ENCODE results near the gene CDH6. TPM values are rescaled to one million over a fixed set of nuclear protein-coding genes. Genes with fewer than 3 reads are reported as not detected.

Gene CDH6
- total RNA-seq, 1 donor from 2014 or later = 178 TPM

DNA sequence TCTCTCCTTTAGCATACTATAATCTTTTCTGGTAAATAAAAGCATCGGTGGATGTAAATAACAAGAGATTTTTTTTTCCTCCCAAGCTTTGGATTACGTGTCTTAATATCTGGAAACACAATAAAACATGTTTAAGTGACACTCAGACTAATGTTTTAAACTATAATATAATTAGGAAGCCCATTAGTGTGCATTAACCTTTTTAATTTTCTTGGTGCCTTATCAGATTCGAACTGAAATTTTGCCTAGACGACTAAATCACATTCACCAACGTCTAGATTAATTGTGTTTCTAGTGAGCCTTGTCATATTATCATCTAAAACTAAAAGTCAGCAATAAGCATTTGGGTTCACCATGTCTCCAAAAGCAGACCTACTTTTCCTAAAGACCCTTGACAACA is 110.2 kb downstream of the CDH6 start:
- TF ChIP-seq, protein P1, sequence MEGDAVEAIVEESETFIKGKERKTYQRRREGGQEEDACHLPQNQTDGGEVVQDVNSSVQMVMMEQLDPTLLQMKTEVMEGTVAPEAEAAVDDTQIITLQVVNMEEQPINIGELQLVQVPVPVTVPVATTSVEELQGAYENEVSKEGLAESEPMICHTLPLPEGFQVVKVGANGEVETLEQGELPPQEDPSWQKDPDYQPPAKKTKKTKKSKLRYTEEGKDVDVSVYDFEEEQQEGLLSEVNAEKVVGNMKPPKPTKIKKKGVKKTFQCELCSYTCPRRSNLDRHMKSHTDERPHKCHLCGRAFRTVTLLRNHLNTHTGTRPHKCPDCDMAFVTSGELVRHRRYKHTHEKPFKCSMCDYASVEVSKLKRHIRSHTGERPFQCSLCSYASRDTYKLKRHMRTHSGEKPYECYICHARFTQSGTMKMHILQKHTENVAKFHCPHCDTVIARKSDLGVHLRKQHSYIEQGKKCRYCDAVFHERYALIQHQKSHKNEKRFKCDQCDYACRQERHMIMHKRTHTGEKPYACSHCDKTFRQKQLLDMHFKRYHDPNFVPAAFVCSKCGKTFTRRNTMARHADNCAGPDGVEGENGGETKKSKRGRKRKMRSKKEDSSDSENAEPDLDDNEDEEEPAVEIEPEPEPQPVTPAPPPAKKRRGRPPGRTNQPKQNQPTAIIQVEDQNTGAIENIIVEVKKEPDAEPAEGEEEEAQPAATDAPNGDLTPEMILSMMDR (IDR thresholded peaks at IDR 0.05; ENCODE audit: partially characterized antibody, unreplicated experiment) = no peak
- H3K4me3 Mint-ChIP-seq (ENCODE audit: unreplicated experiment) = no peak overlapping the region
- peaks cover 25% of the 10 kb centered on the region for H3K36me3 Mint-ChIP-seq (ENCODE audit: unreplicated experiment)
- peaks cover 2% of the 10 kb centered on the region for H3K9me3 Mint-ChIP-seq (ENCODE audit: unreplicated experiment)
- H3K27ac Mint-ChIP-seq (ENCODE audit: unreplicated experiment) = no peak overlapping the region
- peaks cover 5% of the 10 kb centered on the region for H3K27me3 Mint-ChIP-seq (ENCODE audit: unreplicated experiment)
- H3K4me1 Mint-ChIP-seq (ENCODE audit: low read depth, unreplicated experiment) = no peaks in the 10 kb centered on the region
- no peak for DNase-seq

DNA sequence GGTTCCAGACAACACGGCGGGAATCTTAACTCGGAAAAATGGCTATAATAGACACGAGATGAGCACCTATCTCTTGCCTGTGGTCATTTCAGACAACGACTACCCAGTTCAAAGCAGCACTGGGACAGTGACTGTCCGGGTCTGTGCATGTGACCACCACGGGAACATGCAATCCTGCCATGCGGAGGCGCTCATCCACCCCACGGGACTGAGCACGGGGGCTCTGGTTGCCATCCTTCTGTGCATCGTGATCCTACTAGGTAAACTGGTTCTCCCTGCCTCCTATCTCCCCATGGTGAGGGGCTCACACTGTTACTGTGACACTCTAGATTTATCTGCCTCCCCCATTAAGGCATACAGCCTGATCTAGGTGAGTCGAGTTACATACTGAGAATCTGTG is 124.2 kb downstream of the CDH6 start:
- peaks cover 11% of the 10 kb centered on the region for H3K4me1 Mint-ChIP-seq (ENCODE audit: low read depth, unreplicated experiment)
- no peak overlapping the region for H3K4me3 Mint-ChIP-seq (ENCODE audit: unreplicated experiment)
- peaks cover 3% of the 10 kb centered on the region for H3K9me3 Mint-ChIP-seq (ENCODE audit: unreplicated experiment)
- peak; percentile 50 for DNase-seq
- peak overlapping the region; percentile 62 for H3K27ac Mint-ChIP-seq (ENCODE audit: unreplicated experiment)
- peaks cover 14% of the 10 kb centered on the region for H3K36me3 Mint-ChIP-seq (ENCODE audit: unreplicated experiment)
- H3K27me3 Mint-ChIP-seq (ENCODE audit: unreplicated experiment) = no peaks in the 10 kb centered on the region
- TF ChIP-seq, protein P1 (IDR thresholded peaks at IDR 0.05; ENCODE audit: partially characterized antibody, unreplicated experiment) = no peak

GRCh38 chr5:31319335-31319734 is 125.8 kb downstream of the CDH6 start:
- peaks cover 3% of the 10 kb centered on the region for H3K9me3 Mint-ChIP-seq (ENCODE audit: unreplicated experiment)
- H3K36me3 Mint-ChIP-seq (ENCODE audit: unreplicated experiment) = peaks cover 19% of the 10 kb centered on the region
- TF ChIP-seq, protein P1 (IDR thresholded peaks at IDR 0.05; ENCODE audit: partially characterized antibody, unreplicated experiment) = no peak
- H3K4me3 Mint-ChIP-seq (ENCODE audit: unreplicated experiment) = no peak overlapping the region
- H3K27me3 Mint-ChIP-seq (ENCODE audit: unreplicated experiment) = no peaks in the 10 kb centered on the region
- H3K27ac Mint-ChIP-seq (ENCODE audit: unreplicated experiment) = no peak overlapping the region
- DNase-seq = no peak
- peaks cover 11% of the 10 kb centered on the region for H3K4me1 Mint-ChIP-seq (ENCODE audit: low read depth, unreplicated experiment)

DNA sequence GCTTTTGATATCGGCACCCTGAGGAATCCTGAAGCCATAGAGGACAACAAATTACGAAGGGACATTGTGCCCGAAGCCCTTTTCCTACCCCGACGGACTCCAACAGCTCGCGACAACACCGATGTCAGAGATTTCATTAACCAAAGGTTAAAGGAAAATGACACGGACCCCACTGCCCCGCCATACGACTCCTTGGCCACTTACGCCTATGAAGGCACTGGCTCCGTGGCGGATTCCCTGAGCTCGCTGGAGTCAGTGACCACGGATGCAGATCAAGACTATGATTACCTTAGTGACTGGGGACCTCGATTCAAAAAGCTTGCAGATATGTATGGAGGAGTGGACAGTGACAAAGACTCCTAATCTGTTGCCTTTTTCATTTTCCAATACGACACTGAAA is 129.5 kb downstream of the CDH6 start:
- DNase-seq = no peak
- Mint-ChIP-seq H3K27ac (ENCODE audit: unreplicated experiment) (no peak overlapping the region), H3K9me3 (ENCODE audit: unreplicated experiment) (peaks cover 3% of the 10 kb centered on the region), H3K36me3 (ENCODE audit: unreplicated experiment) (peaks cover 15% of the 10 kb centered on the region), H3K4me3 (ENCODE audit: unreplicated experiment) (no peak overlapping the region), H3K4me1 (ENCODE audit: low read depth, unreplicated experiment) (peaks cover 2% of the 10 kb centered on the region), H3K27me3 (ENCODE audit: unreplicated experiment) (no peaks in the 10 kb centered on the region)
- TF ChIP-seq, protein P1 (IDR thresholded peaks at IDR 0.05; ENCODE audit: partially characterized antibody, unreplicated experiment) = no peak

- TF ChIP-seq, protein P1 (IDR thresholded peaks at IDR 0.05; ENCODE audit: partially characterized antibody, unreplicated experiment) = no peak
- Mint-ChIP-seq H3K9me3 (ENCODE audit: unreplicated experiment) (peaks cover 1% of the 10 kb centered on the region), H3K27ac (ENCODE audit: unreplicated experiment) (no peak overlapping the region), H3K4me1 (ENCODE audit: low read depth, unreplicated experiment) (no peaks in the 10 kb centered on the region), H3K27me3 (ENCODE audit: unreplicated experiment) (no peaks in the 10 kb centered on the region), H3K36me3 (ENCODE audit: unreplicated experiment) (peaks cover 11% of the 10 kb centered on the region), H3K4me3 (ENCODE audit: unreplicated experiment) (no peak overlapping the region)
- no peak for DNase-seq
Observed at GRCh38 chr5:31324842-31325241, 131.4 kb downstream of the CDH6 start.
